ENCODE results near the gene PSMB1. TPM values are rescaled to one million over a fixed set of nuclear protein-coding genes. Genes with fewer than 3 reads are reported as not detected.

PSMB1 gene
- total RNA-seq (100 to 1,000 TPM; 118 to 165 TPM), polyA plus RNA-seq (100 to 1,000 TPM; 291 to 365 TPM)
- long read RNA-seq, donor 1, transcript PSMB1-202 (5 exons, 1,939 nt) = minor isoform, 7 of 136 reads
- long read RNA-seq, donor 1, transcript PSMB1-201 (6 exons, 928 nt) = major isoform, 111 of 136 reads
- long read RNA-seq, donor 1, partial matches to known transcripts = 12 of 136 reads
- long read RNA-seq, donor 1, other reads (novel, unspliced or antisense) = 6 of 136 reads
- long read RNA-seq, donor 2, transcript PSMB1-201 (6 exons, 928 nt) = major isoform, 51 of 69 reads
- long read RNA-seq, donor 2, transcript PSMB1-202 (5 exons, 1,939 nt) = minor isoform, 12 of 69 reads
- long read RNA-seq, donor 2, partial matches to known transcripts = 6 of 69 reads
- long read RNA-seq, donor 2, other reads (novel, unspliced or antisense) = 0 of 69 reads
- long read RNA-seq, donor 3, transcript PSMB1-201 (6 exons, 928 nt) = major isoform, 68 of 93 reads
- long read RNA-seq, donor 3, transcript PSMB1-202 (5 exons, 1,939 nt) = minor isoform, 6 of 93 reads
- long read RNA-seq, donor 3, partial matches to known transcripts = 19 of 93 reads
- long read RNA-seq, donor 3, other reads (novel, unspliced or antisense) = 0 of 93 reads
- long read RNA-seq, donor 4, transcript PSMB1-201 (6 exons, 928 nt) = major isoform, 49 of 74 reads
- long read RNA-seq, donor 4, transcript PSMB1-202 (5 exons, 1,939 nt) = minor isoform, 15 of 74 reads
- long read RNA-seq, donor 4, partial matches to known transcripts = 10 of 74 reads
- long read RNA-seq, donor 4, other reads (novel, unspliced or antisense) = 0 of 74 reads
- long read RNA-seq, donor 5, transcript PSMB1-201 (6 exons, 928 nt) = major isoform, 129 of 167 reads
- long read RNA-seq, donor 5, transcript PSMB1-202 (5 exons, 1,939 nt) = minor isoform, 15 of 167 reads
- long read RNA-seq, donor 5, partial matches to known transcripts = 15 of 167 reads
- long read RNA-seq, donor 5, other reads (novel, unspliced or antisense) = 8 of 167 reads

GRCh38 chr6:170552765-170553533 is at the start of gene PSMB1:
TSS of gene PSMB1 (minus strand) at chr6:170553307. CDS start at chr6:170553242, 65 bp downstream.
- peak within 1 kb of the TSS; percentile 85 for H3K4me3 ChIP-seq
- peak within 1 kb of the TSS; percentile 89 to 92 for H3K9ac ChIP-seq (ENCODE audit: insufficient read depth in 1 of 2, low read length in 2 of 2)
- peaks cover 1 to 26% (median 13%) of the 10 kb centered on the region in 5 donors for H3K4me1 ChIP-seq (ENCODE audit: control insufficient read depth in 5 of 5, insufficient read depth in 5 of 5, low read length in 5 of 5)
- ATAC-seq (ENCODE audit: insufficient read depth, low FRiP score) (peak; percentile 78), DNase-seq (peak; percentile 95 to 99 (median 97))
- H3K36me3 ChIP-seq (ENCODE audit: control insufficient read depth in 4 of 4, insufficient read depth in 4 of 4, low read length in 4 of 4) = peaks cover 5 to 11% (median 8%) of the 10 kb centered on the region in 4 donors
- peak within 1 kb of the TSS; percentile 75 to 100 for H3K27ac ChIP-seq (ENCODE audit: low read depth in 1 of 2, low read length in 1 of 2)
- no peak for TF ChIP-seq CTCF (IDR thresholded peaks at IDR 0.05; ENCODE audit: control extremely low read depth, extremely low read depth)
- H3K9me3 ChIP-seq (ENCODE audit: control insufficient read depth in 4 of 4, insufficient read depth in 3 of 4, low read length in 3 of 4) = no peaks in the 10 kb centered on the region
- 0% methylated on average over 41 of the region's 41 CpGs for whole genome bisulfite sequencing, 2 donors
- H3K27me3 ChIP-seq (ENCODE audit: control insufficient read depth in 3 of 3, insufficient read depth in 3 of 3, low read length in 2 of 3) = no peaks in the 10 kb centered on the region

GRCh38 chr6:170597278-170597677 is 44.2 kb upstream of the PSMB1 start:
- no peaks in the 10 kb centered on the region for H3K36me3 ChIP-seq (ENCODE audit: control insufficient read depth in 4 of 4, insufficient read depth in 4 of 4, low read length in 4 of 4)
- no peak overlapping the region for H3K4me3 ChIP-seq
- H3K9me3 ChIP-seq (ENCODE audit: control insufficient read depth in 4 of 4, insufficient read depth in 3 of 4, low read length in 3 of 4) = peaks cover 0 to 3% (median 0%) of the 10 kb centered on the region in 4 donors
- no peak for TF ChIP-seq CTCF (IDR thresholded peaks at IDR 0.05; ENCODE audit: control extremely low read depth, extremely low read depth)
- no peak overlapping the region for H3K9ac ChIP-seq (ENCODE audit: insufficient read depth in 1 of 2, low read length in 2 of 2)
- H3K27ac ChIP-seq (ENCODE audit: low read depth in 1 of 2, low read length in 1 of 2) = no peak overlapping the region
- H3K27me3 ChIP-seq (ENCODE audit: control insufficient read depth in 3 of 3, insufficient read depth in 3 of 3, low read length in 2 of 3) = no peaks in the 10 kb centered on the region
- DNase-seq (no peak), ATAC-seq (ENCODE audit: insufficient read depth, low FRiP score) (no peak)
- H3K4me1 ChIP-seq (ENCODE audit: control insufficient read depth in 5 of 5, insufficient read depth in 5 of 5, low read length in 5 of 5) = no peaks in the 10 kb centered on the region

- no peak for DNase-seq
- ATAC-seq (ENCODE audit: insufficient read depth, low FRiP score) = no peak
- no peaks in the 10 kb centered on the region for H3K36me3 ChIP-seq (ENCODE audit: control insufficient read depth in 4 of 4, insufficient read depth in 4 of 4, low read length in 4 of 4)
- H3K4me3 ChIP-seq = no peak overlapping the region
- no peak overlapping the region for H3K9ac ChIP-seq (ENCODE audit: insufficient read depth in 1 of 2, low read length in 2 of 2)
- no peaks in the 10 kb centered on the region for H3K4me1 ChIP-seq (ENCODE audit: control insufficient read depth in 5 of 5, insufficient read depth in 5 of 5, low read length in 5 of 5)
- H3K27ac ChIP-seq (ENCODE audit: low read depth in 1 of 2, low read length in 1 of 2) = no peak overlapping the region
- H3K9me3 ChIP-seq (ENCODE audit: control insufficient read depth in 4 of 4, insufficient read depth in 3 of 4, low read length in 3 of 4) = peaks cover 0 to 3% (median 0%) of the 10 kb centered on the region in 4 donors
- H3K27me3 ChIP-seq (ENCODE audit: control insufficient read depth in 3 of 3, insufficient read depth in 3 of 3, low read length in 2 of 3) = no peaks in the 10 kb centered on the region
- TF ChIP-seq CTCF (IDR thresholded peaks at IDR 0.05; ENCODE audit: control extremely low read depth, extremely low read depth) = no peak
Measured at GRCh38 chr6:170596426-170596825, 43.3 kb upstream of the PSMB1 start.

Measured in lung (tissue), 16 donors.